Astrocyte (in vitro differentiated cells and primary cell): ENCODE data around the gene ALCAM.

Experiments
- EZH2 ChIP-seq: IDR thresholded peaks from 2 replicates; pipeline ENCODE4 v1.6.1; 2012; ENCODE audit warnings: mild to moderate bottlenecking, low read length, inconsistent platforms; ENCODE audit not compliant: insufficient read depth
- TF ChIP-seq, protein P1 (sequence below): IDR thresholded peaks from 2 replicates; pipeline ENCODE4 v1.5.1; 2011; ENCODE audit warnings: low read depth, mild to moderate bottlenecking, inconsistent platforms, low read length, moderate library complexity; ENCODE audit not compliant: insufficient read depth

DNA sequence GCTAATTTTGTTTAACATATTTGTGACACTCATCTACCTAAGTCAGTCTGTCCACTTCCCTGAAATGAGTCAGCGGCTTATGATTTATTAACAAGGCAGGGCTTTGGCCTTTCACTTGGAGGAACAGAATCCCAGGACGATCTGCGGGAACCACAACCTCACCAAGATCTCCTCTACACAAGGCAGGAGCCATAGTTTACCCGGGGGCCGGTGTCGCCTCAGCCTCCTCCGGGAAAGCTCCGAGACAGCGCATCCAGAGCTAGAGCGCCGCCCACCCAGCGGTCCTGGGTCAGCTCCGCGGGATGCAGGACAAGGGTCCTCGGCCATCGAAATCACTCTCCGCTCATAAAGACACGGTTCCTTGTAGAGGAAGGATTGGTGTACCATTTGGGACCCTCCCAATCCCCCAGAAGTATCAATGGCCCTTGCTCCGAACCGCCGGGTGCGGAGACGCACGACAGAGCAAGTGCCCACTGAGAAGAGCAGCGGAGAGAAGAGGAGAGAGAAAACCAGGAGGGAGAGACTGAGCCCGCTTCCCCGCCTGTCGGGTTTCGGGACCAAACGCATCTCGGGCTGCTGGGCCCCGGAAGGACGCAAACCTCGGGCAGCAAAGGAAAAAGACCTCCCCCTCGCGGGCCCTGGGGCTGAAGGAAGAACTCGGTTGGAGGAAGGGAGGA, 13.1 kb upstream of the ALCAM start:
- TF ChIP-seq, protein P1, sequence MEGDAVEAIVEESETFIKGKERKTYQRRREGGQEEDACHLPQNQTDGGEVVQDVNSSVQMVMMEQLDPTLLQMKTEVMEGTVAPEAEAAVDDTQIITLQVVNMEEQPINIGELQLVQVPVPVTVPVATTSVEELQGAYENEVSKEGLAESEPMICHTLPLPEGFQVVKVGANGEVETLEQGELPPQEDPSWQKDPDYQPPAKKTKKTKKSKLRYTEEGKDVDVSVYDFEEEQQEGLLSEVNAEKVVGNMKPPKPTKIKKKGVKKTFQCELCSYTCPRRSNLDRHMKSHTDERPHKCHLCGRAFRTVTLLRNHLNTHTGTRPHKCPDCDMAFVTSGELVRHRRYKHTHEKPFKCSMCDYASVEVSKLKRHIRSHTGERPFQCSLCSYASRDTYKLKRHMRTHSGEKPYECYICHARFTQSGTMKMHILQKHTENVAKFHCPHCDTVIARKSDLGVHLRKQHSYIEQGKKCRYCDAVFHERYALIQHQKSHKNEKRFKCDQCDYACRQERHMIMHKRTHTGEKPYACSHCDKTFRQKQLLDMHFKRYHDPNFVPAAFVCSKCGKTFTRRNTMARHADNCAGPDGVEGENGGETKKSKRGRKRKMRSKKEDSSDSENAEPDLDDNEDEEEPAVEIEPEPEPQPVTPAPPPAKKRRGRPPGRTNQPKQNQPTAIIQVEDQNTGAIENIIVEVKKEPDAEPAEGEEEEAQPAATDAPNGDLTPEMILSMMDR, result no peak
- TF ChIP-seq EZH2, result no peak
